ENCODE data around the gene NRN1.

NRN1 gene

GRCh38 chr6:5958921-5959320, 47.8 kb downstream of the NRN1 start:
- H3K4me3 ChIP-seq (ENCODE audit: low read depth, low read length) = no peak overlapping the region
- no peak for DNase-seq (ENCODE audit: low read depth)
- no peak for TF ChIP-seq CTCF (conservative IDR thresholded peaks at IDR 0.05; ENCODE audit: low read depth, low read length)

- TF ChIP-seq CTCF (conservative IDR thresholded peaks at IDR 0.05; ENCODE audit: low read depth, low read length) = no peak
- no peak overlapping the region for H3K4me3 ChIP-seq (ENCODE audit: low read depth, low read length)
- DNase-seq (ENCODE audit: low read depth) = no peak
Observed at GRCh38 chr6:5956939-5957338, 49.8 kb downstream of the NRN1 start.

- no peak overlapping the region for H3K4me3 ChIP-seq (ENCODE audit: low read depth, low read length)
- TF ChIP-seq CTCF (conservative IDR thresholded peaks at IDR 0.05; ENCODE audit: low read depth, low read length) = no peak
- DNase-seq (ENCODE audit: low read depth) = no peak
Observed at GRCh38 chr6:5950361-5950785, 56.4 kb downstream of the NRN1 start.
